Transverse colon (tissue), 4 donors: ENCODE measurements around the gene ALDH4A1. TPM values are rescaled to one million over a fixed set of nuclear protein-coding genes. Genes with fewer than 3 reads are reported as not detected.

Experiments
- DNase-seq: peaks from one replicate; pipeline ENCODE4 v3.0.0-alpha.2; 2019
- H3K27ac ChIP-seq, 4 donors: fragments of 200-600 bp; sonication (generic); 2 replicates each; pipeline ENCODE4 v1.5.1; 2016 to 2018; ENCODE audit warnings: inconsistent platforms in 4 of 4
- H3K27me3 ChIP-seq: fragments of 200-600 bp; sonication (generic); 2 replicates; pipeline ENCODE4 v1.5.1; 2017; ENCODE audit warnings: inconsistent platforms
- H3K36me3 ChIP-seq, 4 donors: fragments of 200-600 bp; sonication (generic); 2 replicates each; pipeline ENCODE4 v1.5.1; 2017 to 2019; ENCODE audit warnings: inconsistent platforms in 4 of 4
- H3K4me1 ChIP-seq, 4 donors: fragments of 200-600 bp; sonication (generic); 2 replicates each; pipeline ENCODE4 v1.5.1; 2017 to 2020; ENCODE audit warnings: inconsistent platforms in 4 of 4
- H3K4me3 ChIP-seq, 4 donors: fragments of 200-600 bp; sonication (generic); 1 replicate in 1 of 4; 2 replicates in 3 of 4; pipeline versions ENCODE4 v1.5.1 to v1.6.1; 2017 to 2019; ENCODE audit warnings: inconsistent platforms in 4 of 4
- H3K9me3 ChIP-seq, 2 donors: fragments of 200-600 bp; sonication (generic); 2 replicates each; pipeline ENCODE4 v1.5.1; 2017 to 2019; ENCODE audit warnings: inconsistent platforms in 2 of 2
- EP300 ChIP-seq: sonication (generic); formaldehyde crosslinking; IDR thresholded peaks from one replicate; pipeline ENCODE4 v1.6.1; 2017; ENCODE audit warnings: antibody characterized with exemption, low read depth
- POLR2A ChIP-seq: fragments of 450-650 bp; IDR thresholded peaks from one replicate; pipeline ENCODE4 v1.6.1; 2016; ENCODE audit warnings: antibody characterized with exemption, mild to moderate bottlenecking, moderate library complexity
- POLR2AphosphoS5 ChIP-seq, 3 donors: sonication (generic); formaldehyde crosslinking; IDR thresholded peaks; one replicate each; pipeline ENCODE4 v1.6.1; 2016; ENCODE audit warnings: antibody characterized with exemption in 3 of 3
- WGBS, 2 donors: methylation state at CpG; one replicate each; pipeline ENCODE4 v1.1.5; 2018; ENCODE audit warnings: low coverage in 1 of 2; 5-methylcytosine and 5-hydroxymethylcytosine counted together
- in situ Hi-C, 4 donors: fragments of 200-750 bp; cut with MboI; loops; one replicate each; pipeline versions ENCODE4 v1.15.0 to v1.15.1; 2017; ENCODE audit warnings: low sequenced_read_pairs in 3 of 4, low pct_ligation_motif_present in 1 of 4, low pct_unique_long_range_greater_than_20kb in 1 of 4
- intact Hi-C: fragments of 100-400 bp; cut with DNase I; formaldehyde crosslinking; loops from one replicate; pipeline ENCODE4 v1.15.1; 2023; ENCODE audit warnings: low total_unique reads
- total RNA-seq, 4 donors: library from RNA; depleted of rRNA; stranded (reverse); fragments of >200 nt; gene quantifications; one replicate each; pipeline ENCODE4 v1.1.0, GENCODE V29; 2016
- TF ChIP-seq, protein P1 (sequence below), 5 experiments: fragments of 200-600 bp in 3 of 5; fragments of 450-650 bp in 2 of 5; sonication (generic) in 3 of 5; IDR thresholded peaks; 1 replicate in 2 of 5; 2 replicates in 3 of 5; pipeline ENCODE4 v1.5.1; 2016 to 2017; ENCODE audit warnings: antibody characterized with exemption in 5 of 5, inconsistent platforms in 3 of 5, mild to moderate bottlenecking in 2 of 5, moderate library complexity in 1 of 5

The ALDH4A1 gene
- total RNA-seq, 4 donors from 2014 or later: 3.8 to 6.0 (median 4.8) TPM

DNA sequence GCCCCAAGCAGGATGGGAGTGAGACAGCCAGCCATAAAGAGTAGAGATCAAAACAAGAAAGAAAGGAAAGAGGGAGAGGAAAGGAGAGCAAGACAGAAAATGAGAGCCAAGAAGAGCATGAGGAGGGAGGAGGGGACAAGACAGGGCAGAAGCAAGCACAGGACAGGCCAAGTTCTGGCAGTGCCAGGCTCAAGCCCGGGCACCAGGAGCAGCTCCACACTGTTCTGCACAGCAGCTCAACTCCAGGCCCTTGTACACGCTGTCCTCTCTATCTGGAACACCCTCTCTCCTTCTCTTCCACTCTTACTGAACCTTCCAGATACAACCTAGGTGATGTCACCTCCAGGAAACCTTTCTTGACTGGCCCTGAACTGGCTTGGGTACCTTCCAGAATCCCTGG is 42.5 kb upstream of the ALDH4A1 start:
- no peaks in the 10 kb centered on the region for H3K9me3 ChIP-seq
- in situ Hi-C loops: no loop called here
- intact Hi-C loops: no loop called here
- TF ChIP-seq, protein P1, sequence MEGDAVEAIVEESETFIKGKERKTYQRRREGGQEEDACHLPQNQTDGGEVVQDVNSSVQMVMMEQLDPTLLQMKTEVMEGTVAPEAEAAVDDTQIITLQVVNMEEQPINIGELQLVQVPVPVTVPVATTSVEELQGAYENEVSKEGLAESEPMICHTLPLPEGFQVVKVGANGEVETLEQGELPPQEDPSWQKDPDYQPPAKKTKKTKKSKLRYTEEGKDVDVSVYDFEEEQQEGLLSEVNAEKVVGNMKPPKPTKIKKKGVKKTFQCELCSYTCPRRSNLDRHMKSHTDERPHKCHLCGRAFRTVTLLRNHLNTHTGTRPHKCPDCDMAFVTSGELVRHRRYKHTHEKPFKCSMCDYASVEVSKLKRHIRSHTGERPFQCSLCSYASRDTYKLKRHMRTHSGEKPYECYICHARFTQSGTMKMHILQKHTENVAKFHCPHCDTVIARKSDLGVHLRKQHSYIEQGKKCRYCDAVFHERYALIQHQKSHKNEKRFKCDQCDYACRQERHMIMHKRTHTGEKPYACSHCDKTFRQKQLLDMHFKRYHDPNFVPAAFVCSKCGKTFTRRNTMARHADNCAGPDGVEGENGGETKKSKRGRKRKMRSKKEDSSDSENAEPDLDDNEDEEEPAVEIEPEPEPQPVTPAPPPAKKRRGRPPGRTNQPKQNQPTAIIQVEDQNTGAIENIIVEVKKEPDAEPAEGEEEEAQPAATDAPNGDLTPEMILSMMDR (IDR thresholded peaks at IDR 0.05): no peak
- TF ChIP-seq POLR2AphosphoS5 (IDR thresholded peaks at IDR 0.05): peak in 1 of 3 donors; percentile 29
- 20 to 63% methylated on average over 1 to 2 of the region's 2 CpGs for whole genome bisulfite sequencing, 2 donors
- DNase-seq: no peak
- H3K4me1 ChIP-seq: peaks cover 43 to 77% (median 58%) of the 10 kb centered on the region in 4 donors
- peak overlapping the region; percentile 59 to 63 (median 62) for H3K27ac ChIP-seq
- H3K36me3 ChIP-seq: no peaks in the 10 kb centered on the region
- H3K27me3 ChIP-seq: no peaks in the 10 kb centered on the region
- no peak overlapping the region for H3K4me3 ChIP-seq

DNA sequence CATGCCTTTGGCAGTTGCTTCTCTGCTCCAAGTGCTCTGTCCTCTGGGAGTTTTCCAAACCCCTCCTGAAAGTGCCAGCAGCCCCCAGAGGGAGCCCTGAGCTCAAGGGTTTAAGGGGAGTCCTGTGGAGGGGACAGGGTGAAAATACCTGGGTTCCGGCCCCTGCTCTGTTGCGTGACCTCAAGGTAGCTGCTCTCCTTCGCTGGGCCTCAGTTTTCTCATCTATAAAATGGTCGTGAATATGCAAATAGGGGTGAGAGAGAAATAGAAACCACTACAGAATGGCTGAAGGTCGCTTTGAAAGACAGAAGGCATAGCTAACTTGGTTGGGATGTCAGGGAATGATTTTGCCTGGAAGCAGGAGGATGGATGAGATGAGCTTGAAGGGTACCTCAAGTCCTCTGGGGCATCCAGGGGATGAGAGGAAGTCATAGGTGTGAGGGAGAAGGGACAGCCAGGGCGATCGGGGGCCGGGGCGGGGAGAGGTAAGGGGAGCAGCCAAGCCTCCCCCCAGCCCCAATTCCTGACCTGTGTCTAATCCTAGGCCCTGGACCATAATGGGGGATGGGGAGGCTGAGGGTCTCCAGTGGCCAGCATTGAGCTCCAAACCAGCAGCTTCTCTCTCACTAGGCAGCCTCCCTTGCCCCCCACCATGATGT is 41.7 kb upstream of the ALDH4A1 start:
- peak overlapping the region; percentile 59 to 63 (median 62) for H3K27ac ChIP-seq
- no peaks in the 10 kb centered on the region for H3K36me3 ChIP-seq
- no peak for TF ChIP-seq POLR2A
- intact Hi-C loops (no loop called here), in situ Hi-C loops (no loop called here)
- no peaks in the 10 kb centered on the region for H3K27me3 ChIP-seq
- H3K4me1 ChIP-seq: peaks cover 45 to 77% (median 59%) of the 10 kb centered on the region in 4 donors
- no peak for DNase-seq
- no peak overlapping the region for H3K4me3 ChIP-seq
- WGBS, 2 donors: 90 to 100% methylated on average over 1 to 9 of the region's 9 CpGs
- H3K9me3 ChIP-seq: no peaks in the 10 kb centered on the region

DNA sequence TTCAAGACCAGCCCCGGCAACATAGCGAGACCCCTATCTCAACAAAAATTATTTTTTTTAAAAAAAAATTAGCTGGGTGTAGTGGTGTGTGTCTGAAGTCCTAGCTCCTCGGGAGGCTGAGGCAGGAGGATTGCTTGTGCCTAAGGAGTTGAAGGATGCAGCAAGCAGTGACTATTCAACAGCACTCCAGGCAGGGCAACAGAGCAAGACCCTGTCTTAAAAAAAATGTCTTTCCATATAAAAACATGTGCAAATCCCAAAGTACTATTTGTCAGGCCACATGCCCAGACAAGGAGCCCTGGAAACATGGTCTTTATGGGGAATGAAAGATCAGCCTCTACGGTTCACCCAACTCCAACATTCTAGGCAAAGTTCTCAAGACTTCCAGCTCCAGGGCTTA is 40.8 kb upstream of the ALDH4A1 start:
- H3K36me3 ChIP-seq: no peaks in the 10 kb centered on the region
- peaks cover 38 to 77% (median 59%) of the 10 kb centered on the region in 4 donors for H3K4me1 ChIP-seq
- WGBS, 2 donors: 98% methylated on average over 4 of the region's 4 CpGs; no CpG with 5 or more reads in 1 of the 2 donors
- H3K9me3 ChIP-seq: no peaks in the 10 kb centered on the region
- DNase-seq: no peak
- intact Hi-C loops (no loop called here), in situ Hi-C loops (no loop called here)
- TF ChIP-seq, protein P1 (IDR thresholded peaks at IDR 0.05): no peak
- TF ChIP-seq EP300 (no peak), POLR2AphosphoS5 (IDR thresholded peaks at IDR 0.05) (no peak), POLR2A (no peak)
- H3K27ac ChIP-seq: no peak overlapping the region
- H3K4me3 ChIP-seq: no peak overlapping the region
- H3K27me3 ChIP-seq: no peaks in the 10 kb centered on the region

DNA sequence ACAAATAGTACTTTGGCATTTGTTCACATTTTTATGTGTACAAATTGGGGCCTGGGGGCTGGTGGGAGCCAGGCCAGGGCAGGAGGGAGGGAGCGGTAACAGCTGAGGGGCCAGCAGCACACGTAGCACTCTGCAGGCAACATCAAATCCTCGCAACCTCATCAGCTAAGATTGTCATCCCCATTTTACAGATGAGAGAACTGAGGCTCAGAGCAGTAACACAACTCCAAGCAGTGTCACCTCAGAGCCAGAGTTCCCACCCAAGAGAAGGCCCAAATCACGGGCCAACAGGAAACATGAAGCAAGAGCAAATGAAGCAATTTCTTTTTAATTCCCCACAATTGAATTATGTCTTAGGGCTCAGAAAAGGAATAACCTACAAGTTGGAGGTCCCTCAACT is 40.0 kb upstream of the ALDH4A1 start:
- Histone ChIP-seq H3K27me3 (no peaks in the 10 kb centered on the region), H3K4me3 (no peak overlapping the region), H3K27ac (peak overlapping the region in 2 of 4 donors; percentile 3 to 17), H3K9me3 (no peaks in the 10 kb centered on the region), H3K4me1 (peaks cover 34 to 69% (median 54%) of the 10 kb centered on the region in 4 donors), H3K36me3 (no peaks in the 10 kb centered on the region)
- in situ Hi-C loops: no loop called here
- WGBS, 2 donors: 83 to 92% methylated on average over 1 to 4 of the region's 4 CpGs
- intact Hi-C loops: no loop called here
- no peak for DNase-seq
- TF ChIP-seq POLR2AphosphoS5 (IDR thresholded peaks at IDR 0.05): no peak
- TF ChIP-seq, protein P1 (IDR thresholded peaks at IDR 0.05): no peak
- no peak for TF ChIP-seq EP300
- no peak for TF ChIP-seq POLR2A
